GM23338 (cell line): ENCODE data around the gene RAPGEF5. TPM values are rescaled to one million over a fixed set of nuclear protein-coding genes. Genes with fewer than 3 reads are reported as not detected.

Experiments
- ATAC-seq: fragments of 200-7000 bp; cut with Tn5 transposase; 3 replicates; pipeline ENCODE4 v1.9.1; 2020
- DNase-seq: peaks from one replicate; pipeline ENCODE4 v3.0.0-alpha.2; 2015; ENCODE audit warnings: low spot score
- H2AFZ ChIP-seq: fragments of 200-600 bp; sonication (generic); 2 replicates; pipeline ENCODE4 v1.8.0; 2016; ENCODE audit warnings: antibody characterized with exemption, mild to moderate bottlenecking, moderate library complexity
- H3F3A ChIP-seq: fragments of 200-600 bp; sonication (generic); replicated peaks from 2 replicates; pipeline ENCODE4 v1.8.0; 2017; ENCODE audit warnings: antibody characterized with exemption, mixed run types, low read depth
- H3K27ac ChIP-seq: fragments of 200-600 bp; sonication (generic); 2 replicates; pipeline ENCODE4 v1.6.1; 2016; ENCODE audit warnings: low read depth
- H3K27me3 ChIP-seq: fragments of 200-600 bp; sonication (generic); 2 replicates; pipeline ENCODE4 v1.8.0; 2016; ENCODE audit warnings: mild to moderate bottlenecking, mixed run types, moderate library complexity; ENCODE audit not compliant: insufficient read depth
- H3K36me3 ChIP-seq: fragments of 200-600 bp; sonication (generic); 2 replicates; pipeline ENCODE4 v1.8.0; 2016; ENCODE audit warnings: mild to moderate bottlenecking; ENCODE audit not compliant: insufficient read depth
- H3K4me1 ChIP-seq: fragments of 200-600 bp; sonication (generic); 2 replicates; pipeline ENCODE4 v1.8.0; 2016; ENCODE audit warnings: mild to moderate bottlenecking, moderate library complexity; ENCODE audit not compliant: insufficient read depth
- H3K4me2 ChIP-seq: fragments of 200-600 bp; sonication (generic); 2 replicates; pipeline ENCODE4 v1.7.1; 2017; ENCODE audit warnings: mixed run types
- H3K4me3 ChIP-seq: fragments of 200-600 bp; sonication (generic); 2 replicates; pipeline ENCODE4 v1.6.1; 2016; ENCODE audit warnings: mixed run types
- H3K79me2 ChIP-seq: fragments of 200-600 bp; sonication (generic); replicated peaks from 2 replicates; pipeline ENCODE4 v1.8.0; 2017; ENCODE audit warnings: mild to moderate bottlenecking; ENCODE audit not compliant: insufficient read depth
- H3K9me2 ChIP-seq: fragments of 200-600 bp; sonication (generic); 2 replicates; pipeline ENCODE4 v1.8.0; 2017; ENCODE audit not compliant: insufficient read depth
- H4K20me1 ChIP-seq: fragments of 200-600 bp; sonication (generic); replicated peaks from 2 replicates; pipeline ENCODE4 v1.8.0; 2017; ENCODE audit warnings: mild to moderate bottlenecking; ENCODE audit not compliant: insufficient read depth
- H3K27ac Mint-ChIP-seq: 2 replicates; pipeline ENCODE4 v1.8.0; 2020; ENCODE audit warnings: inconsistent platforms, mild to moderate bottlenecking, moderate library complexity, mixed read lengths
- H3K27me3 Mint-ChIP-seq: 3 replicates; pipeline ENCODE4 v1.8.0; 2022; ENCODE audit warnings: low read depth, mild to moderate bottlenecking, moderate library complexity, mixed read lengths, inconsistent platforms; ENCODE audit not compliant: insufficient read depth, poor library complexity
- H3K36me3 Mint-ChIP-seq: 3 replicates; pipeline ENCODE4 v1.8.0; 2021; ENCODE audit warnings: low read depth, mild to moderate bottlenecking, inconsistent platforms, moderate library complexity, mixed read lengths
- H3K4me1 Mint-ChIP-seq: 3 replicates; pipeline ENCODE4 v1.8.0; 2020; ENCODE audit warnings: mild to moderate bottlenecking, inconsistent platforms, mixed read lengths
- H3K4me3 Mint-ChIP-seq: 3 replicates; pipeline ENCODE4 v1.8.0; 2021; ENCODE audit warnings: moderate library complexity, mild to moderate bottlenecking, inconsistent platforms, mixed read lengths
- H3K9me3 Mint-ChIP-seq: 3 replicates; pipeline ENCODE4 v1.8.0; 2020; ENCODE audit warnings: moderate library complexity, mild to moderate bottlenecking, inconsistent platforms, mixed read lengths
- CREB1 ChIP-seq: fragments of 250-450 bp; sonication (Bioruptor Pico); IDR thresholded peaks from 2 replicates; pipeline ENCODE4 v1.5.0; 2020; ENCODE audit warnings: low read depth, mild to moderate bottlenecking, moderate library complexity
- CTCF ChIP-seq, 2 experiments: fragments of 200-600 bp in 1 of 2; sonication (generic) in 1 of 2; conservative IDR thresholded peaks; 2 replicates each; pipeline versions ENCODE4 v1.5.1 to v1.6.1; 2016 to 2017; ENCODE audit warnings: antibody characterized with exemption in 2 of 2, low read depth in 2 of 2, mild to moderate bottlenecking in 2 of 2, moderate library complexity in 1 of 2
- EZH2phosphoT487 ChIP-seq: fragments of 200-600 bp; sonication (generic); IDR thresholded peaks from one replicate; pipeline ENCODE4 v1.8.1; 2018; ENCODE audit warnings: antibody characterized with exemption; ENCODE audit not compliant: unreplicated experiment
- JUNB ChIP-seq: IDR thresholded peaks from one replicate; pipeline ENCODE4 v1.6.1; 2016; ENCODE audit warnings: antibody characterized with exemption; ENCODE audit not compliant: unreplicated experiment
- NANOG ChIP-seq: IDR thresholded peaks from 2 replicates; pipeline ENCODE4 v1.6.1; 2016; ENCODE audit warnings: antibody characterized with exemption, borderline replicate concordance
- POLR2AphosphoS5 ChIP-seq: IDR thresholded peaks from 2 replicates; pipeline ENCODE4 v1.6.1; 2016; ENCODE audit warnings: antibody characterized with exemption, low read depth
- REST ChIP-seq: IDR thresholded peaks from one replicate; pipeline ENCODE4 v1.6.1; 2018; ENCODE audit warnings: antibody characterized with exemption; ENCODE audit not compliant: unreplicated experiment
- STAT1 ChIP-seq: IDR thresholded peaks from one replicate; pipeline ENCODE4 v1.6.1; 2016; ENCODE audit warnings: antibody characterized with exemption; ENCODE audit not compliant: unreplicated experiment
- ZNF114 ChIP-seq: fragments of 250-450 bp; sonication (Bioruptor Pico); IDR thresholded peaks from 2 replicates; pipeline ENCODE4 v1.5.0; 2020; ENCODE audit warnings: mild to moderate bottlenecking, moderate library complexity
- ZNF331 ChIP-seq: fragments of 250-450 bp; sonication (Bioruptor Pico); IDR thresholded peaks from 2 replicates; pipeline ENCODE4 v1.5.0; 2020; ENCODE audit warnings: low read depth, mild to moderate bottlenecking, moderate library complexity
- polyA plus RNA-seq: library from polyadenylated mRNA; unstranded; fragments of >200 nt; fragmentation: Nextera tagmentation; extraction: Ambion mirVana; gene quantifications from 2 replicates; pipeline ENCODE4 v1.2.1, GENCODE V29; 2016
- total RNA-seq: library from RNA; depleted of rRNA; stranded (reverse); fragments of >200 nt; shearing (Covaris generic); gene quantifications from 2 replicates; pipeline ENCODE4 v1.2.3, GENCODE V29; 2014
- TF ChIP-seq, protein P1 (sequence below): fragments of 250-450 bp; sonication (Bioruptor Pico); IDR thresholded peaks from 2 replicates; pipeline ENCODE4 v1.5.0; 2020; ENCODE audit warnings: mild to moderate bottlenecking, moderate library complexity
- TF ChIP-seq, protein P2 (sequence below): IDR thresholded peaks from 2 replicates; pipeline ENCODE4 v1.6.1; 2016; ENCODE audit warnings: antibody characterized with exemption

RAPGEF5 gene
- total and polyA plus RNA-seq, 2 experiments from 2014 or later = 6.3 to 13.1 TPM

GRCh38 chr7:22082886-22083703, 273.9 kb downstream of the RAPGEF5 start:
- no peaks in the 10 kb centered on the region for H4K20me1 ChIP-seq
- peaks cover 8% of the 10 kb centered on the region for H3K27me3 Mint-ChIP-seq
- peak; percentile 96 for ATAC-seq

More at GRCh38 chr7:22082886-22083703, 273.9 kb downstream of the RAPGEF5 start:
- Mint-ChIP-seq H3K27ac (peak overlapping the region; percentile 84; the same call in 1 of the 2 replicates), H3K4me1 (peaks cover 16% of the 10 kb centered on the region), H3K9me3 (peaks cover 23% of the 10 kb centered on the region), H3K36me3 (0 out of 3 replicates have a peak, but pooled peaks cover 5% of the 10 kb centered on the region), H3K4me3 (peak overlapping the region; percentile 82)
- H3K27me3 ChIP-seq = peaks cover 10% of the 10 kb centered on the region
- DNase-seq = peak; percentile 95
- H3K79me2 ChIP-seq = no peaks in the 10 kb centered on the region
- H2AFZ ChIP-seq = peak overlapping the region; percentile 95
- TF ChIP-seq STAT1 = no peak
- TF ChIP-seq CREB1 (CRISPR knock-in tag) = peak; percentile 76
- peak; percentile 24 for TF ChIP-seq REST
- TF ChIP-seq JUNB = no peak
- TF ChIP-seq ZNF114 (CRISPR knock-in tag) = no peak
- TF ChIP-seq, protein P1, sequence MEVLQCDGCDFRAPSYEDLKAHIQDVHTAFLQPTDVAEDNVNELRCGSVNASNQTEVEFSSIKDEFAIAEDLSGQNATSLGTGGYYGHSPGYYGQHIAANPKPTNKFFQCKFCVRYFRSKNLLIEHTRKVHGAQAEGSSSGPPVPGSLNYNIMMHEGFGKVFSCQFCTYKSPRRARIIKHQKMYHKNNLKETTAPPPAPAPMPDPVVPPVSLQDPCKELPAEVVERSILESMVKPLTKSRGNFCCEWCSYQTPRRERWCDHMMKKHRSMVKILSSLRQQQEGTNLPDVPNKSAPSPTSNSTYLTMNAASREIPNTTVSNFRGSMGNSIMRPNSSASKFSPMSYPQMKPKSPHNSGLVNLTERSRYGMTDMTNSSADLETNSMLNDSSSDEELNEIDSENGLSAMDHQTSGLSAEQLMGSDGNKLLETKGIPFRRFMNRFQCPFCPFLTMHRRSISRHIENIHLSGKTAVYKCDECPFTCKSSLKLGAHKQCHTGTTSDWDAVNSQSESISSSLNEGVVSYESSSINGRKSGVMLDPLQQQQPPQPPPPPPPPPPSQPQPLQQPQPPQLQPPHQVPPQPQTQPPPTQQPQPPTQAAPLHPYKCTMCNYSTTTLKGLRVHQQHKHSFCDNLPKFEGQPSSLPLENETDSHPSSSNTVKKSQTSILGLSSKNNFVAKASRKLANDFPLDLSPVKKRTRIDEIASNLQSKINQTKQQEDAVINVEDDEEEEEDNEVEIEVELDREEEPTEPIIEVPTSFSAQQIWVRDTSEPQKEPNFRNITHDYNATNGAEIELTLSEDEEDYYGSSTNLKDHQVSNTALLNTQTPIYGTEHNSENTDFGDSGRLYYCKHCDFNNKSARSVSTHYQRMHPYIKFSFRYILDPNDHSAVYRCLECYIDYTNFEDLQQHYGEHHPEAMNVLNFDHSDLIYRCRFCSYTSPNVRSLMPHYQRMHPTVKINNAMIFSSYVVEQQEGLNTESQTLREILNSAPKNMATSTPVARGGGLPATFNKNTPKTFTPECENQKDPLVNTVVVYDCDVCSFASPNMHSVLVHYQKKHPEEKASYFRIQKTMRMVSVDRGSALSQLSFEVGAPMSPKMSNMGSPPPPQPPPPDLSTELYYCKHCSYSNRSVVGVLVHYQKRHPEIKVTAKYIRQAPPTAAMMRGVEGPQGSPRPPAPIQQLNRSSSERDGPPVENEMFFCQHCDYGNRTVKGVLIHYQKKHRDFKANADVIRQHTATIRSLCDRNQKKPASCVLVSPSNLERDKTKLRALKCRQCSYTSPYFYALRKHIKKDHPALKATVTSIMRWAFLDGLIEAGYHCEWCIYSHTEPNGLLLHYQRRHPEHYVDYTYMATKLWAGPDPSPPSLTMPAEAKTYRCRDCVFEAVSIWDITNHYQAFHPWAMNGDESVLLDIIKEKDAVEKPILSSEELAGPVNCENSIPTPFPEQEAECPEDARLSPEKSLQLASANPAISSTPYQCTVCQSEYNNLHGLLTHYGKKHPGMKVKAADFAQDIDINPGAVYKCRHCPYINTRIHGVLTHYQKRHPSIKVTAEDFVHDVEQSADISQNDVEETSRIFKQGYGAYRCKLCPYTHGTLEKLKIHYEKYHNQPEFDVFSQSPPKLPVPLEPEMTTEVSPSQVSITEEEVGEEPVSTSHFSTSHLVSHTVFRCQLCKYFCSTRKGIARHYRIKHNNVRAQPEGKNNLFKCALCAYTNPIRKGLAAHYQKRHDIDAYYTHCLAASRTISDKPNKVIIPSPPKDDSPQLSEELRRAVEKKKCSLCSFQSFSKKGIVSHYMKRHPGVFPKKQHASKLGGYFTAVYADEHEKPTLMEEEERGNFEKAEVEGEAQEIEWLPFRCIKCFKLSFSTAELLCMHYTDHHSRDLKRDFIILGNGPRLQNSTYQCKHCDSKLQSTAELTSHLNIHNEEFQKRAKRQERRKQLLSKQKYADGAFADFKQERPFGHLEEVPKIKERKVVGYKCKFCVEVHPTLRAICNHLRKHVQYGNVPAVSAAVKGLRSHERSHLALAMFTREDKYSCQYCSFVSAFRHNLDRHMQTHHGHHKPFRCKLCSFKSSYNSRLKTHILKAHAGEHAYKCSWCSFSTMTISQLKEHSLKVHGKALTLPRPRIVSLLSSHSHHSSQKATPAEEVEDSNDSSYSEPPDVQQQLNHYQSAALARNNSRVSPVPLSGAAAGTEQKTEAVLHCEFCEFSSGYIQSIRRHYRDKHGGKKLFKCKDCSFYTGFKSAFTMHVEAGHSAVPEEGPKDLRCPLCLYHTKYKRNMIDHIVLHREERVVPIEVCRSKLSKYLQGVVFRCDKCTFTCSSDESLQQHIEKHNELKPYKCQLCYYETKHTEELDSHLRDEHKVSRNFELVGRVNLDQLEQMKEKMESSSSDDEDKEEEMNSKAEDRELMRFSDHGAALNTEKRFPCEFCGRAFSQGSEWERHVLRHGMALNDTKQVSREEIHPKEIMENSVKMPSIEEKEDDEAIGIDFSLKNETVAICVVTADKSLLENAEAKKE (CRISPR knock-in tag) = no peak; the same call in 1 of the 2 replicates
- TF ChIP-seq POLR2AphosphoS5 = peak; percentile 51; the same call in 1 of the 2 replicates
- no peak for TF ChIP-seq NANOG
- TF ChIP-seq, protein P2, sequence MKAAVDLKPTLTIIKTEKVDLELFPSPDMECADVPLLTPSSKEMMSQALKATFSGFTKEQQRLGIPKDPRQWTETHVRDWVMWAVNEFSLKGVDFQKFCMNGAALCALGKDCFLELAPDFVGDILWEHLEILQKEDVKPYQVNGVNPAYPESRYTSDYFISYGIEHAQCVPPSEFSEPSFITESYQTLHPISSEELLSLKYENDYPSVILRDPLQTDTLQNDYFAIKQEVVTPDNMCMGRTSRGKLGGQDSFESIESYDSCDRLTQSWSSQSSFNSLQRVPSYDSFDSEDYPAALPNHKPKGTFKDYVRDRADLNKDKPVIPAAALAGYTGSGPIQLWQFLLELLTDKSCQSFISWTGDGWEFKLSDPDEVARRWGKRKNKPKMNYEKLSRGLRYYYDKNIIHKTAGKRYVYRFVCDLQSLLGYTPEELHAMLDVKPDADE = no peak
- TF ChIP-seq ZNF331 = no peak
- TF ChIP-seq EZH2phosphoT487 = no peak
- TF ChIP-seq CTCF (conservative IDR thresholded peaks at IDR 0.05; ENCODE audit: low read depth in 2 of 2) = peak; percentile 85 to 91
- H3K4me3 ChIP-seq = peak overlapping the region; percentile 76
- peaks cover 12% of the 10 kb centered on the region for H3K9me2 ChIP-seq
- H3K36me3 ChIP-seq = no peaks in the 10 kb centered on the region; the same call in 1 of the 2 replicates
- H3K4me2 ChIP-seq = peak overlapping the region; percentile 86
- H3K4me1 ChIP-seq = peaks cover 17% of the 10 kb centered on the region
- no peak overlapping the region for H3K27ac ChIP-seq
- H3F3A ChIP-seq = no peaks in the 10 kb centered on the region
